ENCODE data around the gene DLG3.
"Not testable (repeated sequence)": the region's sequence is repeated elsewhere in the genome, so short reads cannot be mapped to it uniquely, and the experiment has no call there.

DLG3 gene

DNA sequence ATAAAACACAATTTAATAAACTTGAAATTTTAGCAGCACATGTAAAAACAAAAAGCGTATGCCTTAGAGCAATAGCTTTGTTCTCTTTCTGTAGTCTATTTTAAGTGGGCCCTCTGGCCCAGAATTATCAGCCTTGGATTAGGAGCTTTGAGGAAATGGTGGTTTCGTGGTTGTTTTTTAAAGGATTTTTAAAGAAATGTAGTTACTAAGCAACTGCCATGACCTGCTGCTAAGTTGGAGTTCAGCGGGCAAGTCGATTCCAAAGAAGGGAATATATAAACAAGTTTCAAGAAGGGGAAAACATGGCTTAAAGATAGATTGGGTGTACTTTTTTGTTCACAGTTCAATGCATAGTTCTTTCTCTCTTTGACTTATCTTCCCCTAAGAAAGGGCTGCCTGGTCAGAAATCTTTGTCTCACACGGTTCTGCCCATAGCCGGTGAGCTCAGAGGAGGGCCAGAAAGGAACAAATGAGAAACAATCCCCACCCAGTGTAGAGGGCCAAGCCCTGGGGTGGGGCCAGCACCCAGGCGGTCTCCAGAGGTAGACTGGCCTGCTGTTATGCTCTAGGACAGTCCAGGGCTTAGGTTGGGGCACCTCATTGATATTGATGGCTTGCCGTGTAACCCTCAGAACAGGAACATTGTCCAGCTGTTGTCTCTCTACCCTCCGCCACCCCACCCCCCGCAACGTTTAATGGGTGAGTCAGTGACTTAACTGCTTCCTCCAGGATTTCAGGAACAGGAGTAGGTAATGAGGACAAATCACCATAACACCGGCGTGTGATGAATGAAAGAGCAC lies 32.5 kb downstream of the DLG3 start:
- DNase-seq, result no peak

DNA sequence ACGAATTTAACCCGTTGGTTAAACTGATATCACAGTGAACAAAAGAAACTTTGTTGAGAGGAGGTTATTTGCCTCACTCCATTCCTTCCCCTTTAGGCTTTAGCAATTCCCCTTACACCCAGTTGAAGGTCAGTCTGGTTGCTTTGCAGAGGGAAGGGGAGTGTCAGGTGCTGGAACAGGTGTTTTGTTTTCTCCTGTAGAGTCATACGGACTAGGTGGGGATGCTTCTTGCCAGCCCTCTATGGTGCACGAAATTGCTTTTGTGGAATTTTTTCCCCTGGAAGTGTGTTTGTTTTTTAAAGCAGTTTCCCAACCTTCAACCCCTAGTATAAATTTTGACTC lies 33.1 kb downstream of the DLG3 start:
- no peak for DNase-seq

DNA sequence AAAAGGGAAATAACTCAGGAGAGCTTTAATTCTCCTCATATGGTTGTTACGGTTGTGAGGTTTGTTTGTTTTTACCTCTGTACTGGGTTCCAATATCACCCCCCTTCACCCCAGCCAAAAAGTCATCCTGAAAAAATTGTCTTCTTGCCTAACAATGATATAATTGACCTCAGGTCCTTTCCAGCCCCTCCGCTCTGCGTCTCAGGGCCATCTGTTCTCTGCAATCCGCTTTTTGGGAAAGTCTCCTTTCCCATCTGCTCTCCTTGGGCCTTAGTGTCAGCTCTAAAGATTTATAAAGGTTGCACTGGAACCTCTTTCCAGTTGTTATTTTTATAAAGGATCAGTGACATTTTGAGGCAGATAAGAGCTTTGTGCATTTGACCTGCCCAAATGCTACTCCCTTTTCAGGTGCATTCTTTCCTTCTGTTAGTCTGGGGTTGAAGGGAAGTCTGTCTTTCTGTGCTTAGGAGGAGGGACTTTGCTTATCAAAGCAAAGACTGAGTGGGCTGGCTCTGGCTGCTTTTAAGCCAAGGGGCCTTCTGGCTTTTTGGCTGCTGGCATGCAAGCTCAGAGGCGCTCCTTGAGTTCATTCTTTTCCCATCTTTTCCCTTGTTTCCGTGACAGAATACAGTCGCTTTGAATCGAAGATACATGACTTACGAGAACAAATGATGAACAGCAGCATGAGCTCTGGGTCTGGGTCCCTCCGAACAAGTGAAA lies 34.1 kb downstream of the DLG3 start:
- DNase-seq, result no peak

DNA sequence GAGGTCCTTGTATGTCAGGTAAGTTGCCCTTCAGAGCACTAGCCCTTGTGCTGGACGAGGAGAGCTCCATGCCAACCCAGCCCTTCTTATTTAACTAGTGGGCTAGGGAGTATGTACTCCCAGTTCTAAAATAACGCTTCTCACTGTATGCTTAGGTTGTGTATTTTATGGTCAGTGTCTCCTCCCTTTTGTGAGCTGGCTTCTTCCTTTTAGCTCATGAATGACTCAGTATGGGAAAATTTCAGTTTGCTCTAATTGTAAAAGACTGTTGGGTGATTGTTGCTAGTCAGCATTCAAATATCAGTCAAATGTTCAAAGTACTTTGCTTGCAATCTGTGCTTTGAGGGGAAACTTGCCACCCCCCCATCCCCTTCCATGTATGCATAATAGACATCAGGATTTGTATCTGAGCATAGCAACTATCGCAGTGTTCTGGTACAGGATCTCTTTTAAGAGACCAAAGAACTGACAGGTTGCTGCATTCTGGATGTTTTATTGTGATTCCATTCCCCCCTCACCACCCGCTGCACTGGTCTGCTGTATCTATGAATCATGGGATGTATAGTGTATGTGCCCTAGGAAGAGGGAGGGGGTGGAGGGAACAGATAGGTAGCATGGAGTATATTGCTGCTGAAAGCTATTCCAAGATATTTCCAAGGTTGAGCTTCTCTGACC lies 34.7 kb downstream of the DLG3 start:
- DNase-seq, result no peak

DNA sequence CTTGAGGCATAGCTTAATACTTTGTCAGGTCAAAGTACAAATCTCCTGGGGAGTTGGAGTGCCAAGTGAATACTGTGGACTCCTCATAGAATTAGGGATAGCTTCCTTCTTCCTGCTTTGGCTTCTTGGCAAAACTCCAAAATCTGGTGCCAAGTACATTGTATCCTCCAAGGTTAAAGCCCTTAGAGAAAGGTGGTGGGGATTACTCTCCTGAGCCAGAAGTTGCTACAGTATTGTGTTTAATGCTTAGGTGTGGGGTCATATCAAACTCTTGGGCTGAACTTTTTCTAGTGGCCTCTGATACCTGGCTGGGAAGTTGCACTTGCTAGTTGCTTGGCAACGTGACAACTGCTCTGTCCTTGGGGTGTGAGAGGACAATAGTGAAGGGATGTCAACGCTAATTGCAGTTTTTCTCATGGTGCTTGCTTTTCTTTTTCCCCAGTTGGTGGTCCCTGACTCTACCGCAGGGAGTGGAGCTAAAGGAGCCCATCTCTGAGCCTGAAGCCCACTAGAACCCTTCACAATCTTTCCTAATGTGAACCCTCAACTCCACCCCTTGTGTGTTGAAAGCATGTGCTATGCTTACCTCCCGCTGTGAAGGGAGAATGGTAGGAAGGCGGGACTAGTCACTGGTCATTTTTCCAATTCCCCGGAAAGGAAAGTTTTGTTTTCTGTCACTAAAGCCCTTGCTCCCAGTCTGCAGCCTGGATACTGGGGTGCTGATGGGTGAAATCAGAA lies 35.5 kb downstream of the DLG3 start:
- no peak for DNase-seq

DNA sequence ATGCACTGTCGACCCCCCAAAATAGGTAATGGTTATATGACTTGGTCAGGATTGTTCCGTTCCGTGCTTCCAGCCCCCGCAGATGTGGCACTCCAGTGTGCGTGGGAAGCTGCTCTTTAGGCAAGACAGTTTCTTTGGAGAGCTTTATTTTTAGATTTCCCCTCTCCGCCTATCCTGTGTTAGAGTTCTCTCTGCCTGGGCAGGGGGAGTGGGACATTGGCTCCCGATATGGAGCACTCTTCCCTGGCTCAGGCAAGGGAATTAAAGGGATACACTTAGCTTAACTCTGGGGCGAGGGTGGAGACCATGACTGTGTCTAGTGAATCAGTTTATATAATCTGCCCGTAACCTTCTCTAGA lies 36.0 kb downstream of the DLG3 start:
- no peak for DNase-seq

DNA sequence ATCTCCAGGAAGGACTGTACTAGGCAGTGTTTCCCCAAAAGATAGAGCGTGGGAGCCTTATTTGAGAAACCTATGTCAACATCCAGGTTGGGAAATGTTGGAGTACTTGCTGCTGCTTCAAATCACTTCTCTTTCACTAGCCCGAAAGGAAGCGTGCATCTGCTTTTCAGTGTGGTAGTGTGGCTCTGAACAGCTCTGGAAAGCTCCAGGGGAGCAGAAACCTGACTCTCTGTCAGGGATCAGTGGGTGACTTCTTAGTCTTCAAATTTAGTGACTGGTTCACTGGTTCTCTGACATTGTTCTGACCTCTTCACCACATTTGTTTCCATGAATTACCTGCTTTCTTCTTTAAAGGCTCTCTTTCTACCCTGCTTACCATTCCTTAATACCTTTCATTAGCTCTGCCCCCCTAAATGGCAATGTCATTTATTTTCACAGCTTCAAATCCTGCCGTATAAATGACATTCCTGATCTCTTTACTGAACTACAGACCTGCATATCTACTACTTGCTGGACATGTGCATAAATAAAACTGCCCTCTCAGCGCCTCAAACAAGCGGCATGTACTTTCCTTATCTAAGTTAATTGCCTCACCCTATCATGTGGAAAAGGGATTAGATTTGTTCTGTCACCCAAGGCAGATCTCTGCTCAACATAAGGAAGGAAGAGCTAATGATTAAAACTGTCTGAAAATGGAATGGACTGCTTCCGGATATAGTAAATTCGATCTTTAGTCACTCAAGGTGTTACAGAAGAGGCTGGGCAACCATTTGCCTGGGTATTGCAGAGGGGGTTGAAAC lies 37.0 kb downstream of the DLG3 start:
- DNase-seq, result no peak

DNA sequence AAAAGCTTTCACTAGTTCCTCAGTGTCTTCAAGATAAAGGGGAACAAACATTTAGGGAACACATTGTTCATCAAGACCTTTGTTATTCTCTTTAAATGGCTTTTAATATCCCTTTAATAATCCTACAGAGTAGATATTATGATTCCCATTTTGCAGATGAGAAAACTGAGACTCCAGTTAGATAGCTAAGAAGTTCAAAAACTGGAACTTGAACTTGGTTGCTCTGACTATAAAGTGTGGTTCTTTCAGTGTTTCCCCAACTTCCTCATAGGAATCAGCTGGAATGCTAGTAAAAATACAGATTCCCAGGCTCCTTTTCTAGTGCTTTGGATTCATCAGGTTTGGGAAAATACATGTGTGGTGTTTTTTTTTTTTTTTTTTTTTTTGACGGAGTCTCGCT lies 37.7 kb downstream of the DLG3 start:
- no peak for DNase-seq

DNA sequence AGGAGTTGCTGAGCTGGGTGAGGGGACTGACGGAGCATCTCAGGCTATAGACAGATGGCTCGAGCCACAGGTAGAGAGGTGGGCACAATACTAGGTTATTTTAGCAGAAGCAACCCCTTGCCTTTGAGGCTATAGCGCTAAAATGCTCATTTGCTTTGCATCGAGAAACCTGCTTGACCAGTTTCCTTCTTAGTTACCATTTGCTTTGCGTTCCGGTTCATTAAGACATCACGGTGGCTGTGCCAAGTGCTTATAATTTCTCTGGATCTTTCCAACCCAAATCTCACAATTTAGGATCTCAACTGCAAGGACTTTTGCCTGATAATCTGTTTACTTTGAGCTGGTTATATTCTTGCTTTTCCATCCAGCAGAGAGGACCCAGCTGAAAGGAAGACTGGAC lies 40.8 kb downstream of the DLG3 start:
- DNase-seq, result no peak

DNA sequence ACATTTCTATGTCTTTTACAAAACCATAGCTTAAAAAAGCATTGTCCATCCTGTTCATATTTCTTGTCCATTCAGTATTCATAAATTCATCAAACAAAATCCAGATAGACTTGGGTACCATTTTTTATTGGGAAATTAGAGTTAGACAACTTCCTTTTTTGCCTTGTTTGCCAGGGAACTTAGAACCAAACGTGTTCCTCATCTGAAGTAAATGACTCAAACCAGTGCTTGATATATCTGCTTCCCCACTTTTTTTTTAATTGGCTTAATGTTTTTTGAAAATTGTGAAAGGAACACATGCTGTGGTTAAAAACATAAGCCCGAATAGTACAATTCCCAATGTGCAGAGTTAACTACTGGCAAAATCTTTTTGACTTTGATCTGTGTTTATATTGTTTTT lies 44.2 kb downstream of the DLG3 start:
- DNase-seq, result no peak

DNA sequence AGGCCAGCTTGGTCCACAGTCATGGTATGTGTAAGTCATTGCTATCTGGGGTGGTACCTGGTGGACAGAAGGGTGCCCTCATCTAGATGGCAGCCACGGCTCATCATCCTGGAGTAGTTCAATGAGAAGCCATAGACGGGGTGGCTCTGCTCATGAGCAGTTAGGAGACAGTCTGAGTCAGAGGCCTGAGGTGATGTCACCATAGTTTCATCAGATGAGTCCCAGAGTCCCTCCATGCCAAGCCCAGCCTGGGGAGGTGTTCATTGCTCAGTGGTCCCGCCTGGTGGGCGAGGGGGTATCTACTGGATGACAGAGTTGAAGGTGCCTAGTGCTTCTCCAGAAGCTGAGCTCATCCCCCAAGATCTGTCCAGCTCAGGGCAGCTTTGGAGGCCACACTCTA lies 49.8 kb downstream of the DLG3 start:
- no peak for DNase-seq

DNA sequence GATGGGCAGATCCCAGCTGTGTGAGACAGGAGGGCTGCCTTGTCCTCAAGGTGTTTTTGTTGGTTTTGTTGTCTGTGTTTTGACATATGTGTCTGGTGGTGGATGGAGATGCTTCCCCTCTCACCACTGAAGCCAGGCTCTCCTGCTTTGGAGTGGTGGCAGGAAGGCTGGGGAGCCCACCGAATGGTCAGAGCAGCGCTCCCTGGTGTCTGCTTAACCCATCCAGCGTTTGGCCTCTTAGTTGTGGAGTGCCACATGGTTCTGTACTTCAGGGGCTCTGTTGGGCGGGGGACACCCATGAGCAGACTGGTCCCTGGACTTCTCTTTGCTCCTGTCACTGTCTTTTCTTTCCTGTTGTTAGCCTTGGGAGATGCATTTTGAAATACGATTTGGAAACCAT lies 51.9 kb downstream of the DLG3 start:
- DNase-seq, result no peak

DNA sequence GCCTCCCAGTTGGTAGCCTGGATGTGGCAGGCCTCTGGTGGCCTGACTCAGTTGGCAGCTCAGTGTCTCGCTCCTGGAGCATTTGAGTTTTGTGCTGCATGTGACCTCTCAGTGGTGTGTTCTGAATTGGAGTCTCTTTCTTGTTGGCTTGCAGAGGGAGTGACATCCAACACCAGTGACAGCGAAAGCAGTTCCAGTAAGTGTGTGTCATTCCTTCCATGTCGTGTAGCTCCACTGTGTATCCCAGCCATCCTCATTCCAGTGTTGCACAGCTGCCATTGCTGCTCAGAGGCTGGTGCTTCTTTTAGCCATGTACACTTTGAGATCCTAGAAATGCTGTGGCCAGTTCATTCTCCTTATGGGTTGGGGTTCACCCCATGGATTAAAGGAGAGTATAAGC lies 52.4 kb downstream of the DLG3 start:
- DNase-seq, result no peak

DNA sequence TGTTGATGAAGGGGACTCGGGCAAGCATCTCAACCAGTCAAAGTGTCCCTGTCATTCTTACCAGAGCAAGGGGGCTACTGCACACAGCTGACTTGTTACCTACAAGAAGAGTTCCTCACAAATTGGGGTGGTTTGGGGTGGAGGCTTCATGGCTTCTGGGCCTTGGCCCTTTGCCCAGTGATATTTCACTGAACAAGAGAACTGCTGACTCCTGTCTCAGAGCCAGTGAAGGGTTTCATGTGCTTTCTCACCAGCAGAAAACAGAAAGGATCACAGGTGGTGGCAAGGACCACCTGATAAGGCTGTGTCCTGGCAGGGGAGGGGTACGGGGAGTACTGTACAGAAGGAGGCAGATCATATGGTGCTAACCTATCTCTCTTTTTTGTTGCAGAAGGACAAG lies 53.5 kb downstream of the DLG3 start:
- DNase-seq, result no peak

DNA sequence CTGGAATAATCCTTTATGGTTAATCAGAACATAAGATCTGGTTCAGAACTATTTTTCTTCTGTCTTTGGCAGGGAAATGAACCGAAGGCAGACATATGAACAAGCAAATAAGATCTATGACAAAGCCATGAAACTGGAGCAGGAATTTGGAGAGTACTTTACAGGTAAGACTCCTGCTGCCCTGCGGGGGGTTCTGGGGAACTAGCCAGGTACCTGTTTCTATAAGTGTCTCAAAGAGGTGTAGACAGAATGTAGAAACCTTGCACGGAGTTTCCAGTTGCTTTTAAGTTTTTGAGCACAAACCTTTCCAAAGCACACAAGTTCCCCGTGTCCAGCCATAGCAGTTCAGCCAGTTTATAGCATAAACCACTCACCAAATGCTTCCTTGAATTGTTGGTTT lies 56.2 kb downstream of the DLG3 start:
- DNase-seq, result no peak

DNA sequence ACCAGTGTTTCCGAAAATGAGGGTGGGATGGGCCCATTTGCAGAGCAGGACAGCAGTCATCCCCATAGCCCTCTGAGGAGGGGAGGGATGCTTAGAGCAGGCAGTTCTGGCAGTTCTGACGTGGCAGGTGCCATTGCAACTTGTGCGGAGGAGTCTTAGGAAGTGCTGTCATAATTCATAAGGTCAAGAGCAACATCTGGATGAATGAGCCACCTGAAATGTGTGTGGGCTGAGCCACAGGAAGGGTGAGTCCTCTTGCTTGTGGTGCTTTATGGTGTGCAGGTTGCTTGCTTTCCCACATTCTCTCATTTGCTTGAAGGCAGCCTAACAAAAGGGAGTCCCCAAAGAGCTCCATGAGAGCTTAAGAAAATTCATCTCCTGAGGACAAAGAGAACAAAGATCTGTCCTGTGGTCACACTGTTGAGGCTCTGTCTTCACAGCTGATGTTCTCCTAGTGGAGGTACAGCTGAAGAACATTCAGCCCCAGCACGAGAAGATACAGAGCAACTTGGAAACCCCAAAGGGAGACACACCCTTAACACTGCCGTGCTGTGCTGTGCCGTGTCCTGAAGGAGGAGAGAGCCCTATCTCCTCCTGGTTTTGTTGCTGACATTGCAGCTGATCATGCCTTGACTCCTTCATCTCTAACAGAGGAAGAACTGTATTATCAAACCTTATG lies 60.3 kb downstream of the DLG3 start:
- no peak for DNase-seq

DNA sequence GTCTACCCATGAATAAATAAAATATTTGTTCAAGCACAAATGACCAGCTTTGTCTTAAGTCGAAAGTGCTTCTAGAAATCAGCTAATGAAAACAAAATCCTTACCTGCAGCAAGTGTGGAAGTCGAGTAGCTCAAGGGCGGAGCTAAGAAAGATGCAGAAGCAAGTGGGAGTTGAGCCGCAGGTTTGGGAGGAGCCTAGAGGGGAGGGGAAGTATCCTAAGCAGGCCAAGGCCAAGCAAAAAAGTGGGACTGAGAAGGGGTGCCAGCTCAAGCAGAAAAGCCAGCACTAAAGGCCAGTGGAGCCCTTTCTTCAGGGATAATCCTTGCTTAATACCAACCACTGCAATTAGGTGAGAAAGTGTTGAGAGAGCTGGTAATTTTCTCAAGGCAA lies 60.8 kb downstream of the DLG3 start:
- no peak for DNase-seq

DNA sequence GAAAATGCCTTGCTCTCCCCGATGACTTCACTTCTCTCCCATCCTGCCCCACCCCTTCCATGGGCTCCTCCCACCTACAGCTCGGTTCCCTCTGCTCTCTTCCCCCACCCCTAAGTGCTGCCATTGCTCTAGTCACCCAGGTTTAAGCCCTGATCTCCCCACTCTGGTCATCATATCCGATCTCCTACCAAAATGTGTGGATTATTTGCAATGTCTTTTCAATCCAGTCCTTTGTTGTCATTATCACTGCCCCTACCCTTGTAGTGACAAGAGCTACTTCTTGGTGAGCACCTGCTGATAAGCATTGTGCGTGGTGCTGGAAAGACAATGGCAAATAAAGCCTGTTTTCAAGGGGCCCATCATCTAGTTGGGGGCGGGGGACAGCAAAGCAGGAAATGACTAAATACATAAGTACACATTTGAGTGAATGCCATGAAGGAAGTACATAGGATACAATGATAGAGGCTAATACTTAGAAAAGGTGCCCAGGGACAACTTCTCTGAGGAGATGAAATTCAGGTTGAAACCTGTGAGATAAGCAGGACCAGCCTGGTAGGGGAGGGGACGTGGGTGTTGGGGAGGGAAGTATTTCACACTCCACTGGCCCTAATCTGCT lies 63.8 kb downstream of the DLG3 start:
- no peak for DNase-seq

DNA sequence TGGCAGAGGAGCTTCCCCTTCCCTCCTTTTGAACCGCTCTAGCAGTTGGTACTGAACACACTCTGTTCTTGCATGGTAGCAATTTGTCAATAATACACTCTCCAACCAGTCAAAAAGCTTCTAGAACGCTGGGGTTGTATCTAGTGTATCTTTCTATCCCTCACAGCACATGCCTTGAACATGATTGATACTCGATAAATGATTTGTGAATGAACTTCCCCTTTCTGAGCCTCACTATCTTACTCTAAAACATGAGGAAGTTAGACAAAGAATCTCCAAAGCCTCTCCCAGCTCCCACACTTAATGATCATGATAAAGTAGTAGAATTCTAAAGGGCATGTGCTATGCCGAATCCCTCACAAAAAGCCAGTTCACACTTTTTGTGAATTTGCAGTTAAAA lies 64.4 kb downstream of the DLG3 start:
- DNase-seq, result no peak

DNA sequence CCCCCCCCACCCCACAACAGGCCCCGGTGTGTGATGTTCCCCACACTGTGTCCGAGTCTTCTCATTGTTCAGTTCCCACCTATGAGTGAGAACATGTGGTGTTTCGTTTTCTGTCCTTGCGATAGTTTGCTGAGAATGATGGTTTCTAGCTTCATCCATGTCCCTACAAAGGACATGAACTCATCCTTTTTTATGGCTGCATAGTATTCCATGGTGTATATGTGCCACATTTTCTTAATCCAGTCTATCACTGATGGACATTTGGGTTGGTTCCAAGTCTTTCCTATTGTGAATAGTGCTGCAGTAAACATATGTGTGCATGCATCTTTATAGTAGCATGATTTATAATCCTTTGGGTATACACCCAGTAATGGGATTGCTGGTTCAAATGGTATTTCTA lies 70.6 kb downstream of the DLG3 start:
- not testable (repeated sequence) for DNase-seq

DNA sequence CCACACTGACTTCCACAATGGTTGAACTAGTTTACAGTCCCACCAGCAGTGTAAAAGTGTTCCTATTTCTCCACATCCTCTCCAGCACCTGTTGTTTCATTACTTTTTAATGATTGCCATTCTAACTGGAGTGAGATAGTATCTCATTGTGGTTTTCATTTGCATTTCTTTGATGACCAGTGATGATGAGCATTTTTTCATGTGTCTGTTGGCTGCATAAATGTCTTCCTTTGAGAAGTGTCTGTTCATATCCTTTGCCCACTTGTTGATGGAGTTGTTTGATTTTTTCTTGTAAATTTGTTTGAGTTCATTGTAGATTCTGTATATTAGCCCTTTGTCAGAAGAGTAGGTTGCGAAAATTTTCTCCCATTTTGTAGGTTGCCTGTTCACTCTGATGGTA lies 71.1 kb downstream of the DLG3 start:
- not testable (repeated sequence) for DNase-seq

DNA sequence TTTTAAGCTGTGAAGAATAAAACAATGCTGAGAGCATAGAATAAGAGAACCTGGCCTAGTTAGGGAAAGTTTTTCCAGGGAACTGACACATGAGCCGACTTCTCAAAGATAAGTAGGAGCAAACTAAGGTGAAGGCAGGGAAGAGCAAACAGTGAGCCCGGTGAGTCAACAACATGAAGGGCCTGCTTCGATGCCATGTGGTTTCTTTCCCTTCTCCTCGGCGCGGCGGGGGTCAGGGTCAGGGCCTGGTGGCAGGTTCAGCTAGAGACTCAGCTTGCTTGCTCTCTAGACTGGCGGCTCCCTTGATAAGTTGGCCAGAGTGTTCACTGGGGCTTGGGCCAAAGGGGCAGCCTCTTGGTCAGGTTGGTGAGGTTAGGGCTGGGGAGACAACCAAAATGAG lies 81.1 kb downstream of the DLG3 start:
- DNase-seq, result no peak

Measured in right hindlimb (tissue), 1 donor.